Nephron (organoid): ENCODE results near the gene SNX3.
"Not testable (repeated sequence)": the region's sequence is repeated elsewhere in the genome, so short reads cannot be mapped to it uniquely, and the experiment has no call there.

Experiments used
- H3K27ac Mint-ChIP-seq, 3 experiments: 2 replicates each; pipeline ENCODE4 v1.8.0; 2020; ENCODE audit warnings: mixed read lengths in 3 of 3, mild to moderate bottlenecking in 2 of 3, moderate library complexity in 1 of 3
- H3K27me3 Mint-ChIP-seq: 2 replicates; pipeline ENCODE4 v1.8.0; 2021; ENCODE audit warnings: low read depth, mild to moderate bottlenecking, moderate library complexity, mixed read lengths
- H3K36me3 Mint-ChIP-seq: 2 replicates; pipeline ENCODE4 v1.8.0; 2020; ENCODE audit warnings: low read depth, mixed read lengths
- H3K4me1 Mint-ChIP-seq: 2 replicates; pipeline ENCODE4 v1.8.0; 2020; ENCODE audit warnings: mixed read lengths
- H3K4me3 Mint-ChIP-seq, 3 experiments: 2 replicates each; pipeline ENCODE4 v1.8.0; 2020; ENCODE audit warnings: mild to moderate bottlenecking in 3 of 3, mixed read lengths in 3 of 3, moderate library complexity in 2 of 3
- H3K9me3 Mint-ChIP-seq: 2 replicates; pipeline ENCODE4 v1.8.0; 2020; ENCODE audit warnings: mixed read lengths
- TF ChIP-seq, protein P1 (sequence below), 3 experiments: fragments of 200-600 bp; sonication (generic); IDR thresholded peaks; one replicate each; pipeline ENCODE4 v1.5.0; 2021; ENCODE audit warnings: antibody characterized with exemption in 3 of 3; ENCODE audit not compliant: unreplicated experiment in 3 of 3

The SNX3 gene

DNA sequence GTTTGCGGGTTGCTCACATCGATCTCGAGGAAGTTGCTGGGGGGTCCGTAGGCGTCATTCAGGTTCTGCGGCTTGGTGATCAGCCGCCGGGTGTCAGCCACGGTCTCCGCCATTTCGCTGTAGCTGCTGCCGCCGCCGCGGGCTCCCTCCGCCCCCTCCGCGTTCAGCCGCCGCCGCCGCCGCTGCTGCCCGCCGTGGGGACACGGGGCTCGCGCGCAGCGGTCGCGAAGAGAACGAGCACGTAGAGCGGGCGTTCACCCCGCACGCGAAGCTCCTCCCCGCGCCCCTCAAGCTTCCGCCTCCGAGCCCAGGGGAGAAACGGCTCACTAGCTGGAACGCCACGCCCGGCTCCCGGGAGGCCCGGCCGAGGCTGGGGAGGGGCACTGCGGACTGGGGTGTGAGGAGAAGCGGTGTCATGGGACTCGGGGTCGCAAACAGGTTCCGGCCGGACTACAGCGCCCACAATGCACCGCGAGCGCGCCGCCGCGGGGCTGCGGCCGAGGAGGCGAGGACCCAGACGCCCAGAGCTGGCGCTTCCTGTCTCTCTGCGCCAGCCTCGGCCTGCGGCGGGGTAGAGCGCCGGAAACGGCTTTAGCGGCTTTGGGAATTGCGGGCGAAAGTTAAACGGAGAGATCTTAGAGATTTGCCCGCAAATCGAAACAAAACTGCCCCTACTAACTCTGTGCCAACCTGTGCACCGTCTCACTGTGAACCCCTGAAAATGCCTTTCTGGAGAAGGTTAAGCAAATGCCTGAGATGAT is at the start of gene SNX3:
TSS of gene SNX3 (minus strand) at position 232 of the 761 bp plus-strand sequence. CDS start at position 113, 119 bp downstream.
- TF ChIP-seq, protein P1, sequence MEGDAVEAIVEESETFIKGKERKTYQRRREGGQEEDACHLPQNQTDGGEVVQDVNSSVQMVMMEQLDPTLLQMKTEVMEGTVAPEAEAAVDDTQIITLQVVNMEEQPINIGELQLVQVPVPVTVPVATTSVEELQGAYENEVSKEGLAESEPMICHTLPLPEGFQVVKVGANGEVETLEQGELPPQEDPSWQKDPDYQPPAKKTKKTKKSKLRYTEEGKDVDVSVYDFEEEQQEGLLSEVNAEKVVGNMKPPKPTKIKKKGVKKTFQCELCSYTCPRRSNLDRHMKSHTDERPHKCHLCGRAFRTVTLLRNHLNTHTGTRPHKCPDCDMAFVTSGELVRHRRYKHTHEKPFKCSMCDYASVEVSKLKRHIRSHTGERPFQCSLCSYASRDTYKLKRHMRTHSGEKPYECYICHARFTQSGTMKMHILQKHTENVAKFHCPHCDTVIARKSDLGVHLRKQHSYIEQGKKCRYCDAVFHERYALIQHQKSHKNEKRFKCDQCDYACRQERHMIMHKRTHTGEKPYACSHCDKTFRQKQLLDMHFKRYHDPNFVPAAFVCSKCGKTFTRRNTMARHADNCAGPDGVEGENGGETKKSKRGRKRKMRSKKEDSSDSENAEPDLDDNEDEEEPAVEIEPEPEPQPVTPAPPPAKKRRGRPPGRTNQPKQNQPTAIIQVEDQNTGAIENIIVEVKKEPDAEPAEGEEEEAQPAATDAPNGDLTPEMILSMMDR (IDR thresholded peaks at IDR 0.05; ENCODE audit: unreplicated experiment in 3 of 3): peak in 1 of 3 experiments; percentile 15
- no peaks in the 10 kb centered on the region for H3K27me3 Mint-ChIP-seq
- peaks cover 12% of the 10 kb centered on the region for H3K4me1 Mint-ChIP-seq
- peak within 1 kb of the TSS; percentile 80 to 89 (median 88) for H3K4me3 Mint-ChIP-seq
- H3K36me3 Mint-ChIP-seq: peaks cover 7% of the 10 kb centered on the region
- H3K9me3 Mint-ChIP-seq: no peaks in the 10 kb centered on the region
- H3K27ac Mint-ChIP-seq: peak within 1 kb of the TSS; percentile 92 to 97 (median 96)

DNA sequence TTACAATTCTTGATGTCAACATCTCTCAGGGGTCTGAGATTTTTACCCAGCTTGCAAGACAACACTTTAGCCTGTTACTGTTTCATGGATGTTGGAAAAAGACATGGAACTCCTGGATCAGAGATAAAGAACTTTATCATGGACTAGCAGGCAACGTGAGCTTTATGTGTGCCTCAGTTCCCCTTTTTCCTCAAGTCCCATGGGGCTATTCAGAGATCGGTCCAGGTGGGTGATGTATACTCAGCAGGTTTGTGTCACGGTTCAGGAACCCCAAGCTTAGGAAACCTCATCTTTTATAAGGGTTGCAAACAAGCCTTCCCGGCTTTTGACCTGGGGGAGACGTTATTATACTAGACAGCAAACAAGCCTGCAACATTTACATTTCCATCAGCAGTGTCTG is 49.0 kb upstream of the SNX3 start:
- Mint-ChIP-seq H3K4me1 (peaks cover 4% of the 10 kb centered on the region), H3K4me3 (no peak overlapping the region), H3K27me3 (peaks cover 3% of the 10 kb centered on the region), H3K36me3 (no peaks in the 10 kb centered on the region), H3K27ac (no peak overlapping the region), H3K9me3 (no peaks in the 10 kb centered on the region)
- TF ChIP-seq, protein P1 (IDR thresholded peaks at IDR 0.05; ENCODE audit: unreplicated experiment in 3 of 3): no peak

DNA sequence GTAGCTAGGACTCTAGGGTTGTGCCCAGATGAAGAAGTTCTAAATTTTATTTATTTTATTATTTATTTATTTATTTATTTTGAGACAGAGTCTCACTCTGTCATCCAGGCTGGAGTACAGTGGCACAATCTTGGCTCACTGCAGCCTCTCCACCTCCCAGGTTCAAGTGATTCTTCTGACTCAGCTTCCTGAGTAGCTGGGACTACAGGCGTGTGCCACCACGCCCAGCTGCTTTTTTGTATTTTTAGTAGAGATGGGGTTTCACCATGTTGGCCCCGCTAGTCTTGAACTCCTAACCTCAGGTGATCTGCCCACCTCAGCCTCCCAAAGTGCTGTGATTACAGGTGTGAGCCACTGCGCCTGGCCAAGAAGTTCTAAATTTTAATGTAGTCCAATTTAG is 47.8 kb upstream of the SNX3 start:
- not testable (repeated sequence) for H3K36me3 Mint-ChIP-seq, H3K9me3 Mint-ChIP-seq, H3K27ac Mint-ChIP-seq, H3K4me3 Mint-ChIP-seq, H3K4me1 Mint-ChIP-seq, H3K27me3 Mint-ChIP-seq

DNA sequence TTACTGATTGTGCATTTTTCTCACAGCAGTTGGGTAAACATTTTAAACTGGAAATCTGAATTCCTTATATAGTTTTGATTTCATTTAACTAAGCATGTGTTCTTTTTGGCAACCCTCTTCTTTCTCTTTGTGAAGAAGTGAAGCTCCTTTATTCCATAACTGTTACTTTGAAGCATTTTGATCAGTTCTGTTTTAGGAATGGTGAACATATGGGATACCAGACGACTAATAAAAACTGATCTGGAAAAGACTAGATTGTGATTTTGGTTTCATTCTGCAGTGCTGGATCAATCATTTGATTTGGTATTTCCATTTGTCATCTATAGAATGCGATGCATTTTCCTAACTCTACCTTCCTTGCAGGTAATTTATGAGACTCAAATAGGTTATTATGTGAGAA is 43.8 kb upstream of the SNX3 start:
- Mint-ChIP-seq H3K27ac (no peak overlapping the region), H3K9me3 (peaks cover 3% of the 10 kb centered on the region), H3K4me3 (no peak overlapping the region), H3K4me1 (no peaks in the 10 kb centered on the region), H3K27me3 (peaks cover 3% of the 10 kb centered on the region), H3K36me3 (peaks cover 8% of the 10 kb centered on the region)
- TF ChIP-seq, protein P1 (IDR thresholded peaks at IDR 0.05; ENCODE audit: unreplicated experiment in 3 of 3): no peak

DNA sequence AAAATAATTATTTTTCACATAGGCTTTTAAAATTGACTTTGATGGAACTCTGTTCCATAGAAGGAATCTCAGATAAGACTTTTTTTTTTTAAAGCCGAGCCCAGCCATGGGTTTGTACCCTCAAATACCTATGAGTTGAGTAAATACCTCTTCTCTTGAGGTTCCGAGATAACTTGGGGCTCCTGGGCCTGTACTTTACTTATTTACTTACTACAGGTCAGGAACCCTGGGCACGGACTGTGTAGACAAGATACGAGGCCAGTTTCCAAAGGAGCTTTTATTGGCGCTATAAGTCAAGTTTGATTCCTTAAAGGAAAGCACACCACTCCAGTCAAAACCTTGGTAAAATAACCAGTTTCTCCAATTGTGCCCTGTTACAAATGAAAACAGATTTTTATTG is 41.5 kb upstream of the SNX3 start:
- Mint-ChIP-seq H3K27ac (no peak overlapping the region), H3K27me3 (peaks cover 3% of the 10 kb centered on the region), H3K4me3 (no peak overlapping the region), H3K9me3 (peaks cover 3% of the 10 kb centered on the region), H3K4me1 (no peaks in the 10 kb centered on the region), H3K36me3 (peaks cover 8% of the 10 kb centered on the region)
- TF ChIP-seq, protein P1 (IDR thresholded peaks at IDR 0.05; ENCODE audit: unreplicated experiment in 3 of 3): no peak

DNA sequence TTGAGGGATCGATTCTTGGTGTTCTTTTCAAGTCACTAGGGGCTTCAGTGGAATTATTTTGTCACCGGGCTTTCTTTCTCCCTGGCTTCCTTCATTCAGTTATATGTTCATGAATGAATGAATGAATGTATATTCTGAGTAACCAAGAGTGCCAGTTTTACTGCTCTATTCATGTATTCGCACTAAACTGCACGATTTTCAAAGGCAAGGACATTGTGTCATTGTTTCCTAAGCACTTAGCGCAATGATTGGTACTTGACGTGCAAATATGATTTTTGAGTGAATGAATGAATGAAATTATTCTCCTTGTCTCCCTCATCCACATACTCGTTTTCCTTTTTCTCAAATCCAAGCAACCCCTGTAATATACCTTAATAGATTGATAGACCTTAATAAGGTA is 34.8 kb upstream of the SNX3 start:
- H3K4me1 Mint-ChIP-seq: peaks cover 6% of the 10 kb centered on the region
- H3K9me3 Mint-ChIP-seq: no peaks in the 10 kb centered on the region
- H3K4me3 Mint-ChIP-seq: peak overlapping the region; percentile 95 to 99 (median 98)
- H3K27me3 Mint-ChIP-seq: no peaks in the 10 kb centered on the region
- TF ChIP-seq, protein P1 (IDR thresholded peaks at IDR 0.05; ENCODE audit: unreplicated experiment in 3 of 3): no peak
- peak overlapping the region; percentile 96 to 99 (median 97) for H3K27ac Mint-ChIP-seq
- H3K36me3 Mint-ChIP-seq: no peaks in the 10 kb centered on the region
